HG03442 (cell line): ENCODE results near the gene MUC13.

Experiments used
- ATAC-seq: cut with Tn5 transposase; IDR thresholded peaks from one replicate; pipeline ENCODE4 v1.9.1; 2021; ENCODE audit warnings: mild to moderate bottlenecking, moderate library complexity; ENCODE audit not compliant: unreplicated experiment

Gene MUC13

GRCh38 chr3:124879337-124879680 lies 55.2 kb downstream of the MUC13 start:
- ATAC-seq, result no peak

- ATAC-seq, result no peak
These were observed 55.8 kb downstream of the MUC13 start for GRCh38 chr3:124878561-124879336.

DNA sequence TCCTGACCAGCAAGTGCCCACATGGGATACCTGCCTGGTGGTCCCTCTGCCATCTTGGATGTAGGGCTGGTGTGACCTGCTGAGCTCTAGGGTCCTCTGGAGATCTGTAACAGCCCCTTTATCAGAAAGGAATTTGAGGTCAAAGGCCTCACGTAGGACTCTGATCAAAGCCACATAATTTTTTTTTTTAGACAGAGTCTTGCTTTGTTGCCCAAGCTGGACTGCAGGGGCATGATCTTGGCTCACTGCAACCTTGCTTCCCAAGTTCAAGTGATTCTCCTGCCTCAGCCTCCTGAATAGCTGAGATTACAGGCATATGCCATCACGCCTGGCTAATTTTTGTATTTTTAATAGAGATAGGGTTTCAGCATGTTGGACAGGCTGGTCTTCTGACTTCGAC lies 56.9 kb downstream of the MUC13 start:
- no peak for ATAC-seq

DNA sequence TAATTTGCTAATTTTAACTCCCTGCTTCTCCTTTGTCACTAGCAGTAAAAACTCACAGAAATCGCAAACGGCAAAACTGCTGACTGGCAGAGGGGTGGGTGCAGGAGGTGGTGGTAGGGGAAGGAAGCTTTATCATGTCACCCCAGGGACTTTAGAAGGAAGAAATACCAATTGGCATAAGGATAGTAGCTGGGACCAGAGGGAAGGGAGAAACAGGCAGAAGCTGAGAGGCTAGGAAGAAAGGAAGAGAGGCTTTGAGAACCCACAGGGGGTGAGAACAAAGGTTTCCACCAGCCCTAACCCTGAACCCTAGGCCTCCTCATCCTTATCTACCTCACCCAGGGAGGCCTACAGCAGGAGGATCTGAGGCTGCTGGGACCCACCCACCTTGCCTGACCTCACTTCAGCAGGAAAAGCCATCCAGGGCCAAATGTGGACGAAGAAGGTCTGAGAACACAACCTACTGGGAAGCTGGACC lies 58.1 kb downstream of the MUC13 start:
- ATAC-seq, result no peak

- no peak for ATAC-seq
These were observed 61.3 kb downstream of the MUC13 start for GRCh38 chr3:124873226-124873625.

- no peak for ATAC-seq
These were observed 67.0 kb downstream of the MUC13 start for GRCh38 chr3:124867511-124867910.

- ATAC-seq, result no peak
These were observed 72.5 kb downstream of the MUC13 start for GRCh38 chr3:124862006-124862405.

GRCh38 chr3:124861041-124861440 lies 73.5 kb downstream of the MUC13 start:
- no peak for ATAC-seq

- no peak for ATAC-seq
These were observed 74.0 kb downstream of the MUC13 start for GRCh38 chr3:124860599-124860998.

- no peak for ATAC-seq
These were observed 75.5 kb downstream of the MUC13 start for GRCh38 chr3:124859025-124859424.

DNA sequence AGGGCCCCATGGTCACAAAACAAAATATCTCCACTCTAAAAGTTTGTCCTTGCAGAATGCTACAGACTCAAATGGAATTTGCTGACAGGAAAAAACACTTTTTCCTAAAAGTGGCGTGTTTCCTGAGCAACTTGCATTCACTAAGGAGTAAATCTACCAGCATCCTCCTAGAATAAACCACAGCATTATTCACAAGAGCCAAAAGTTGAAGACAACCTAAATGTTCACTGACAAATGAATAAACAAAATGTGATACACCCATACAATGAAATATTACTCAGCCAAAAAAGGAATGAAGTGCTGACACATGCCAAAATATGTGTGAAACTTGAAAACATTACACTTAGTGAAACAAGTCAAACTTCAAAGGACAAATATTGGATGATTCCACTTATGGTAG lies 76.3 kb downstream of the MUC13 start:
- no peak for ATAC-seq

- no peak for ATAC-seq
These were observed 77.9 kb downstream of the MUC13 start for GRCh38 chr3:124856677-124857076.
